NCI-H1436 (cell line): ENCODE data around the gene KPNB1.

Experiments used
- DNase-seq: peaks from one replicate; lab custom pipeline; 2025; lab: John Stamatoyannopoulos, UW

Gene KPNB1

GRCh38 chr17:47728214-47728877, 78.6 kb downstream of the KPNB1 start:
- no peak for DNase-seq

GRCh38 chr17:47729476-47729875, 79.8 kb downstream of the KPNB1 start:
- DNase-seq = no peak

- DNase-seq = no peak
Observed at GRCh38 chr17:47730681-47731080, 81.0 kb downstream of the KPNB1 start.

- no peak for DNase-seq
Observed at GRCh38 chr17:47731396-47731795, 81.7 kb downstream of the KPNB1 start.

GRCh38 chr17:47732399-47733046, 82.8 kb downstream of the KPNB1 start:
- no peak for DNase-seq

GRCh38 chr17:47733047-47733673, 83.4 kb downstream of the KPNB1 start, which contains the start of gene TBX21:
TBX21 (plus strand) TSS chr17:47733236; CDS start chr17:47733455, 219 bp downstream.
- peak; percentile 56 for DNase-seq

- no peak for DNase-seq
Observed at GRCh38 chr17:47733674-47734410, 84.1 kb downstream of the KPNB1 start.

- DNase-seq = no peak
Observed at GRCh38 chr17:47735139-47735464, 85.4 kb downstream of the KPNB1 start.
